H1 (cell line): ENCODE measurements around the gene TMEM108. TPM values are rescaled to one million over a fixed set of nuclear protein-coding genes. Genes with fewer than 3 reads are reported as not detected.

Experiments used
- RAD21 ChIP-seq, 2 experiments: IDR thresholded peaks in 1 of 2; conservative IDR thresholded peaks in 1 of 2; 2 replicates each; pipeline ENCODE4 v1.6.1; 2011; ENCODE audit warnings: low read depth in 2 of 2, low read length in 2 of 2, improper control_type of control experiment in 1 of 2, inconsistent platforms in 1 of 2, mild to moderate bottlenecking in 1 of 2, moderate library complexity in 1 of 2
- YY1 ChIP-seq: IDR thresholded peaks from 2 replicates; pipeline ENCODE4 v1.6.1; 2011; ENCODE audit warnings: low read depth, mild to moderate bottlenecking, low read length
- polyA plus RNA-seq, 7 experiments: library from polyadenylated mRNA; depleted of rRNA in 3 of 7; stranded (reverse) in 5 of 7; unstranded in 2 of 7; fragments of >200 nt in 5 of 7; fragments of 200-250 nt in 2 of 7; gene quantifications; 1 replicate in 5 of 7; 2 replicates in 1 of 7; 4 replicates in 1 of 7; pipeline versions ENCODE4 v1.2.1 to v1.2.3, GENCODE V29; 2011 to 2013; ENCODE audit warnings: missing spikeins in 2 of 7, mixed read lengths in 2 of 7
- total RNA-seq: library from RNA; stranded (reverse); fragmentation: NEBNext Ultra II Directional; extraction: Animal tissue kit (Norgen Biotek cat#: 25700); gene quantifications from 2 replicates; pipeline ENCODE4 v1.2.1, GENCODE V29; 2021

Gene TMEM108
- total and polyA plus RNA-seq, 2 of the 8 experiments (the other 6 are each of a cell fraction or from before 2014, with no cell fraction given): 14.3 to 16.2 TPM

GRCh38 chr3:133040696-133041523 is 2.7 kb downstream of the TMEM108 start (continued):
- TF ChIP-seq YY1 (no peak), RAD21 (IDR thresholded peaks at IDR 0.05 in 1 of 2, conservative IDR thresholded peaks at IDR 0.05 in 1 of 2; ENCODE audit: low read depth in 2 of 2, low read length in 2 of 2) (peak; percentile 96 to 97)
- TF ChIP-seq, all 59 proteins: peak for 5
